AG04450 (cell line): Measurements from ENCODE around the gene VAMP2. TPM values are rescaled to one million over a fixed set of nuclear protein-coding genes. Genes with fewer than 3 reads are reported as not detected.

Source experiments
- CTCF ChIA-PET: fragments of 300-600, 350-600 bp; formaldehyde crosslinking; extraction: SDS; loops from one replicate; lab custom pipeline; 2022; ENCODE audit warnings: antibody characterized with exemption, inconsistent platforms; lab: Charles Lee
- POLR2A ChIA-PET: fragments of 350-600 bp; formaldehyde crosslinking; extraction: SDS; loops from one replicate; lab custom pipeline; 2021; ENCODE audit warnings: antibody characterized with exemption, inconsistent platforms; lab: Yijun Ruan, JAX
- DNase-seq: peaks from one replicate; pipeline ENCODE4 v3.0.0-alpha.2; 2011; ENCODE audit warnings: low read depth, low spot score
- H3K27ac ChIP-seq: one replicate; pipeline ENCODE4 v1.5.1; 2012; ENCODE audit warnings: low read depth, low read length, control low read depth
- H3K27me3 ChIP-seq: one replicate; pipeline ENCODE4 v1.6.0; 2012; ENCODE audit warnings: low read length; ENCODE audit not compliant: control insufficient read depth, insufficient read depth
- H3K4me3 ChIP-seq: 2 replicates; pipeline ENCODE4 v1.5.1; 2011; ENCODE audit warnings: mild to moderate bottlenecking, low read depth, low read length, control low read depth
- H3K9me3 ChIP-seq: 2 replicates; pipeline ENCODE4 v1.5.1; 2012; ENCODE audit warnings: low read length; ENCODE audit not compliant: control insufficient read depth, insufficient read depth
- CTCF ChIP-seq: IDR thresholded peaks from 2 replicates; pipeline ENCODE4 v1.5.1; 2011; ENCODE audit warnings: low read depth, low read length, control low read depth, inconsistent platforms
- polyA plus RNA-seq: library from polyadenylated mRNA; depleted of rRNA; stranded (reverse); fragments of >200 nt; gene quantifications from 2 replicates; pipeline ENCODE4 v1.2.3, GENCODE V29; 2011

The VAMP2 gene
- polyA plus RNA-seq, 1 experiment: 20.8 TPM

DNA sequence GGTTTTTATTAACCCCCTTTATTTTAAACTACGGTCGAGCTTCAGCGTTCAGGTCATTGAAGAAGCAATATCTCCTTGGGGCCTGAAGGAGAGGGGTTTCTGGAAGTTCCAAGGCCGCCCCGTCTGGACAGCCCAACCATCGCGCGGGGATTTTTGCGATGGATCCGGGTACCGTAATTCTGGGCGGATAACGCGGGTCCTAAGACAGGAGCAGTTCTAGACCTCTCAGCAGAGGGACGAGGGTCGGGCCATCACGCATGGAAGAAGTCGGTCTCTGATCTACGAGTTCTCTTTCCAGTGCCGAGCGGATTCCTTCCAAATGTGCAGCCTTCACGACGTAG lies 23.7 kb upstream of the VAMP2 start:
- TF ChIP-seq CTCF: no peak; the same call in 1 of the 2 replicates
- Histone ChIP-seq H3K9me3 (no peaks in the 10 kb centered on the region; the same call in 1 of the 2 replicates), H3K4me3 (peak overlapping the region; percentile 97), H3K27me3 (no peaks in the 10 kb centered on the region), H3K27ac (peak overlapping the region; percentile 75)
- ChIA-PET CTCF (no interaction called here), POLR2A (interaction anchor here (0.8 to 3.6 kb wide), 4 partner anchors 13 to 36 kb away, joined by 3 to 25 read pairs (median 14); partner anchors contain the start of gene AURKB)
- DNase-seq: no peak

GRCh38 chr17:8185582-8186445 lies 23.1 kb upstream of the VAMP2 start:
- TF ChIP-seq CTCF: no peak
- CTCF ChIA-PET: interaction anchor here (0.6 kb wide), 1 partner anchor 198 kb away, joined by 5 read pairs; no protein-coding TSS in a partner anchor
- H3K27ac ChIP-seq: peak overlapping the region; percentile 75
- H3K27me3 ChIP-seq: no peaks in the 10 kb centered on the region
- POLR2A ChIA-PET: interaction anchor here (0.8 to 3.6 kb wide), 4 partner anchors 12 to 36 kb away, joined by 3 to 25 read pairs (median 4); partner anchors contain the start of gene AURKB
- H3K4me3 ChIP-seq: peak overlapping the region; percentile 97
- DNase-seq: peak; percentile 32
- H3K9me3 ChIP-seq: no peaks in the 10 kb centered on the region; the same call in 1 of the 2 replicates

DNA sequence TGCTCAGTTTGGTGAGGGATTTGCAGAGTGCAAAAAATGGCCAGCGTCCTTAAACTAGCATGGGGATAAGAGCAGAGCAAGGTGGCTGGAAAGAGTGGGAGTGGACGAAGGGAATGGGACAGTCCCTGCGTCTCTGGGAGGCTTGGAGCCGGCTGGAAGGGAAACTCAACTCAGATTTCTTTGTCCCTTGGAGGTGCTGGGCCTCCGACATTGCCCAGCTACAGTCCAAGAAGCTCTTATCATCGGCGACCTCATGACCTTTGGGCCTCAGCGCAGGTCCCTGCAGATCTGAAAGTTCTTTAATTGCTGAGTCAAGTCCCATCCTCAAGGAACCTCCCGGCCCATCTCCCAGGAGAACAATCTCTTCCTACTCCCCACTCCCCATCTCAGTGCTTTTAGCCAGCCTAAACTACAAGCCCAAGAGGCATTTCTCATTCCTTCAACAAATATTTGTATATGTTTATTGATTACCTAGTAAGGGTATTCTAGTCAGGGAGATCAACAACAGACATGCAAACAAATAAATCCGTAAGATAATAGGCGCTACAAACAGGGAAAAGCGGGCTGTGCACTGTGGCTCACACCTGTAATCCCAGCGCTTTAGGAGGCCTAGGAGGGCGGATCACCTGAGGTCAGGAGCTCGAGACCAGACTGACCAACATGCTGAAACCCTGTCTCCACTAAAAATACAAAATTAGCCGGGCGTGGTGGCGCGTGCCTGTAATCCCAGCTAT lies 14.4 kb upstream of the VAMP2 start:
- POLR2A ChIA-PET: no interaction called here

GRCh38 chr17:8176197-8176940 lies 13.6 kb upstream of the VAMP2 start, which contains the start of gene TMEM107:
TSS of gene TMEM107 (minus strand) at chr17:8176380. CDS start at chr17:8176286, 94 bp downstream.
- H3K4me3 ChIP-seq: peak within 1 kb of the TSS; percentile 75
- TF ChIP-seq CTCF: no peak
- CTCF ChIA-PET: interaction anchor here (1.1 to 1.9 kb wide), 2 partner anchors 38 to 54 kb away, joined by 3 to 6 read pairs; no protein-coding TSS in a partner anchor

More for the DNA sequence above, 14.4 kb upstream of the VAMP2 start:
- Histone ChIP-seq H3K27ac (peak overlapping the region; percentile 31), H3K27me3 (no peaks in the 10 kb centered on the region), H3K4me3 (peak overlapping the region; percentile 75), H3K9me3 (no peaks in the 10 kb centered on the region; the same call in 1 of the 2 replicates)
- CTCF ChIA-PET: interaction anchor here (1.1 to 1.9 kb wide), 2 partner anchors 39 to 55 kb away, joined by 3 to 6 read pairs; no protein-coding TSS in a partner anchor
- no peak for DNase-seq
- TF ChIP-seq CTCF: no peak

More at GRCh38 chr17:8176197-8176940, 13.6 kb upstream of the VAMP2 start, which contains the start of gene TMEM107:
- POLR2A ChIA-PET: no interaction called here
- H3K27me3 ChIP-seq: no peaks in the 10 kb centered on the region
- DNase-seq: no peak
- H3K27ac ChIP-seq: peak within 1 kb of the TSS; percentile 31
- H3K9me3 ChIP-seq: no peaks in the 10 kb centered on the region; the same call in 1 of the 2 replicates
